ENCODE measurements around the gene FCAMR. TPM values are rescaled to one million over a fixed set of nuclear protein-coding genes. Genes with fewer than 3 reads are reported as not detected.

FCAMR gene, protein sequence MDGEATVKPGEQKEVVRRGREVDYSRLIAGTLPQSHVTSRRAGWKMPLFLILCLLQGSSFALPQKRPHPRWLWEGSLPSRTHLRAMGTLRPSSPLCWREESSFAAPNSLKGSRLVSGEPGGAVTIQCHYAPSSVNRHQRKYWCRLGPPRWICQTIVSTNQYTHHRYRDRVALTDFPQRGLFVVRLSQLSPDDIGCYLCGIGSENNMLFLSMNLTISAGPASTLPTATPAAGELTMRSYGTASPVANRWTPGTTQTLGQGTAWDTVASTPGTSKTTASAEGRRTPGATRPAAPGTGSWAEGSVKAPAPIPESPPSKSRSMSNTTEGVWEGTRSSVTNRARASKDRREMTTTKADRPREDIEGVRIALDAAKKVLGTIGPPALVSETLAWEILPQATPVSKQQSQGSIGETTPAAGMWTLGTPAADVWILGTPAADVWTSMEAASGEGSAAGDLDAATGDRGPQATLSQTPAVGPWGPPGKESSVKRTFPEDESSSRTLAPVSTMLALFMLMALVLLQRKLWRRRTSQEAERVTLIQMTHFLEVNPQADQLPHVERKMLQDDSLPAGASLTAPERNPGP
- not detected for total RNA-seq

DNA sequence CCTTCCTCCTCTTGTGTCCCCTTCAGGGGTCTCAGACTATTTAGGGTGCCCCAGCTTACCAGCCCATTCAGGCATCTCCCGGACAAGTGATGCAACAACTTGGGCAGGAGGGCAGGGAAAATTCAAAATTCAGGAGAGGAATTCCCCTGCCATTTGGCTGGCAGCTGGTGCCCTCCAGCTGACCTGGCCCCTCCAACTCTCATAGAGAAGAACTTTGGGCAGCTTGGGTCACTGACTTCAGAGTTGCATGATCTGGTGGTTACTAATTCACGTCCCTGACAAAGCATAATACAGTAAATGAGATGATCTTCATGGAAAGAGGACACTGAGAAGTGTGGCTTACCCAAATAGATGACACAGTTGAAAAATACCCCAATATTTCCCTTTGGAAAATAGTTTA lies at the start of gene FCAMR:
TSS of gene FCAMR (minus strand) at position 15 of the 400 bp plus-strand sequence. CDS start 335 bp downstream, outside the sequence.
- no peak for DNase-seq (ENCODE audit: low spot score)
- TF ChIP-seq, protein P1, sequence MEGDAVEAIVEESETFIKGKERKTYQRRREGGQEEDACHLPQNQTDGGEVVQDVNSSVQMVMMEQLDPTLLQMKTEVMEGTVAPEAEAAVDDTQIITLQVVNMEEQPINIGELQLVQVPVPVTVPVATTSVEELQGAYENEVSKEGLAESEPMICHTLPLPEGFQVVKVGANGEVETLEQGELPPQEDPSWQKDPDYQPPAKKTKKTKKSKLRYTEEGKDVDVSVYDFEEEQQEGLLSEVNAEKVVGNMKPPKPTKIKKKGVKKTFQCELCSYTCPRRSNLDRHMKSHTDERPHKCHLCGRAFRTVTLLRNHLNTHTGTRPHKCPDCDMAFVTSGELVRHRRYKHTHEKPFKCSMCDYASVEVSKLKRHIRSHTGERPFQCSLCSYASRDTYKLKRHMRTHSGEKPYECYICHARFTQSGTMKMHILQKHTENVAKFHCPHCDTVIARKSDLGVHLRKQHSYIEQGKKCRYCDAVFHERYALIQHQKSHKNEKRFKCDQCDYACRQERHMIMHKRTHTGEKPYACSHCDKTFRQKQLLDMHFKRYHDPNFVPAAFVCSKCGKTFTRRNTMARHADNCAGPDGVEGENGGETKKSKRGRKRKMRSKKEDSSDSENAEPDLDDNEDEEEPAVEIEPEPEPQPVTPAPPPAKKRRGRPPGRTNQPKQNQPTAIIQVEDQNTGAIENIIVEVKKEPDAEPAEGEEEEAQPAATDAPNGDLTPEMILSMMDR (IDR thresholded peaks at IDR 0.05), result no peak
- ATAC-seq (ENCODE audit: low FRiP score), result no peak

DNA sequence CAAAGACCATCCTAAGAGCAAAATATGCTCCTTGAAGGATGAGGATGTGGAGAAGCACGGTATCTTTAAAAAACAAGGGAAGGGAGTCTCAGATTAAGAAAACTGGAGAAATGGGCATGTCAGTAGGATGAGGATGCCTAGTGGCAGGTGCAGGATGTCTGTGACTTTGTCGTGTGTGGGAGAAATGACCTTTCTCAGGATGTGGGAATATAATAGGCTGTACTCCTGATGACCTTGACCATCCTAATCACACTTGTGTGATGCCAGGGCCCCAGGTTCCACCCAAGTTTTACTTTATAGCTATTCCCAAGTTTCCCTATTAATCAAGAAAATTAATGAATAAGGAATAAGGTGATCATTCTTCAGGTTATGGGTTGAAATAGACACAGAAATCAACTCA lies 49.4 kb upstream of the FCAMR start:
- no peak for ATAC-seq (ENCODE audit: low FRiP score)
- TF ChIP-seq, protein P1 (IDR thresholded peaks at IDR 0.05), result no peak
- no peak for DNase-seq (ENCODE audit: low spot score)

DNA sequence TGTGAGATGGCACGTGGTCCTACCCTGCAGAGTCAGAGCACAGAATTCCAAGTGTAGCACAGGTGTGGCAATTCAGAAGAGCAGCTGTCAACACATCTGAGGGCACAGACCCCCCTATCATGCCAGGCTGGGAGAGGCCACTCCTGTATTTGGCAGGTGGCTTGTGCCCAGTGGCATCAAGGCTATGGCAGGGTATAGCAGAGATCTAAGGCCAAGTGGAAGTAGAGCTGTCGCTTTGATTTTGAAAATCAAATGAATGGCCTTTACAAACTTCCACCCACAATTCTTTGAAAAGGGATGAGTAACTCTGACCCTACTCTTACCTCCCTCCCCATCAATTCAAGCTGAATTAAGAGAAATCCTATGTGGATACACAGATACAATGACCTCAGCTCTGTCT lies 48.9 kb upstream of the FCAMR start:
- ATAC-seq (ENCODE audit: low FRiP score) (no peak), DNase-seq (ENCODE audit: low spot score) (no peak)
- TF ChIP-seq, protein P1 (IDR thresholded peaks at IDR 0.05), result no peak

DNA sequence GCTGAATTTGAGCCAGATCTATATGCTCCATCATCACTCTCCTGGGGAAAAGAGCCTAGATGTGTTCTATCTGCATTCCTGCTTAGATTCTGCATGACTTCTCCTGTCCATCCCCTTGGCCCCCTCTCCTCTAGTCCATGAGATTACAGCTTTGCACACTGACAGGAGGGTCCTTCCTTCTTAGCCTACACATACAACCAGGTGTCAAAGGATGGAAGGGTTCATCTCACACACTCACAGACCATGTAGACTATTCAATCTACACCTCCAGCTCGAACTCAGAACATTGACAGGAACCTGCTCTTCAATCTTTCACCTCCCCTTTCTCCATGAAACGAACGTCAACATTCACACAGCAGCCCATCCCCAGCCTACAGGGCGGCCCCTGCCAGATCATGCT lies 48.4 kb upstream of the FCAMR start:
- DNase-seq (ENCODE audit: low spot score) (no peak), ATAC-seq (ENCODE audit: low FRiP score) (no peak)

DNA sequence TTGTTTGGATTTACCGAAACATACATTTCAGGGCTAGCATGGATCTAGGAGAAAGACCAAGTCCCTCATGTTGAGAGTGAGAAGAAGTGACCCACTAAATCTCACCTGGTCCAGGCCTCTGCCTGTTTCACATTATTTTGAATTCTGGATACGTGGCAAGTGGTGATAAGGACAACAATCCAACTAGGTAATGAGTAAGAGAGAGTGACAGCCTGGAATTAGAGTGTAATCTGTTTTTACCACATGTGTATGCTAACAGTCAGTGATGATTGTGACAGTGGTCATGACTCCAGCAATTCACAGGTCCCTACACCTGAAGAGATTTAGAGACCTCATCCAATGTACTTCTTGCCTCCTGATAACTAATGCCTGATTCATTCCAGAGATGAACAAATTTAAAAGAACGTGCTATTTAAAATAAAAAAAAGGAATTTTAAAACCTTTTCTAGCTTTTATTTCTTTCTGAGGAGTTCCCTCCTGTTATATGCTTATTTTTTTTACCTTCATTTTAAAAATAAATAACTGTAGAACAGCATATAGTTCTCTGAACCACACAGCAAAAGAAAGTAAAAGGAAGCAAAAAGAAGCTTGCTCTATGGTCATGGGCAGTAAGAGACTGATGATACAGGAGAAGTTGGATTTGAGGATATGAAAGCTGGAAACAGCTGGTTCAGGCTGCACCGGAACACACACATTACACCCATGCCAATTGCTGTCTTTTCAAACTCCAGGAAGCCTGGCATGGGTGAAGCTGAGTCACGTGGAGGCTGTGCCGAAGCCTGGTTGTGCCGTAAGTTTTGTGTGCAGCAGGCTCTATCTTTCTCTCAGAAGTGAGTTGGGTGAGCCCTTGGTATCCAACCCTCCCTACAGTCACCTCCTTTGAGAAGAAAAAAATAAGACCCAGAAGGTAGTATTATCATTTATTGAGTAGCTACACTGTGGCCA lies 47.6 kb upstream of the FCAMR start:
- DNase-seq (ENCODE audit: low spot score) (no peak), ATAC-seq (ENCODE audit: low FRiP score) (no peak)
- TF ChIP-seq, protein P1 (IDR thresholded peaks at IDR 0.05), result no peak

More for the DNA sequence above, 48.4 kb upstream of the FCAMR start:
- TF ChIP-seq, protein P1 (IDR thresholded peaks at IDR 0.05), result no peak

DNA sequence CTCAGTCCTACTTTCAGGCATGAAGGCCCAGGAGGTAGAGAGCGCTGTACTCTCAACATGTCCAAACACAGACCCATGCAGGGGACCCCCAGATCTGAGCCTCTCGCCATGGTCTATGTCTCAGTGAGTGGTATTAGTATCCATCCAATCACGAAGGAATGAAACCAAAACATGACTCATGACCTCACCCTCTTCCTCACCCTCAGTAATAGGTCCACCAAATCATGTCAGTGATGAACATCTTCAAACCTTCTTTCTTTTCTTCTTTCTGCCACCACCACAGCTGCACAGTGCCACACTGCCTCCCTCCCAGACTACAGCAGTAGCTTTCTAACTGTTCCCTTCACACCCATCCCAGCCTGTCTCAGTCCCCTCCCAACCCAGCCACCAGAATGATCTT lies 45.5 kb upstream of the FCAMR start:
- ATAC-seq (ENCODE audit: low FRiP score), result no peak
- no peak for DNase-seq (ENCODE audit: low spot score)
- TF ChIP-seq, protein P1 (IDR thresholded peaks at IDR 0.05), result no peak

All from omental fat pad (tissue), 4 donors.